Measurements from ENCODE around the gene CCNL2.

CCNL2 gene

DNA sequence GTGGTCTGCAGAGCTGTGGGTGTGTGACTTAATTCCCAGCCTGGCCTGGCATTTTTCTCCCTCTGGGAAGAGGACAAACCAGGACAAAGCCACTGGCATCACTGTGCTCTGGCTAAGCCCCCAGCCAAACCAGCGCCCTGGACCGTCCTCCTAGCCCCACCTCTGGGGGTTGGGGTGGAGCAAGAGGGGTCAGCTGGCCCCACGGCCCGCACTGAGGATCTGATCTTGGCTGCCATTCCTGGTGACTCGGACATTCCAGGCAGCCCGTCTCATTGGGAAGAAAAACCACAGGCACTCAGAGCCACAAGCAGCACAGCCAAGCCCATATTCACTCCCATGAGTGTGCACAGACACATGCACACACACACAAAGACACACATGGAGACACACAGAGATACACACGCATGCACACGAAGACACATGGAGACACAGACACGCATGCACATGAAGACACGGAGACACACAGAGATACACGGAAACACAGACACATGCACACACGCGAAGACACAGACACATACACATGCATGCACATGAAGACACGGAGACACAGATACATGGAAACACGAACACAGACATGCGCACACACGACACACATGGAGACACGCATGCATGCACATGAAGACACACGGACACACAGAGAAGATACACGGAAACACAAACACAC, 38.5 kb downstream of the CCNL2 start:
- Histone ChIP-seq H3K4me2 (no peak overlapping the region), H3K27me3 (ENCODE audit: insufficient read depth, low read depth) (peaks cover 8% of the 10 kb centered on the region; the same call in 1 of the 2 replicates), H3K4me3 (IDR thresholded peaks at IDR 0.05; ENCODE audit: insufficient read depth, low read depth, low read length) (no peak overlapping the region), H3K4me1 (ENCODE audit: low read depth, poor library complexity, severe bottlenecking) (peaks cover 14% of the 10 kb centered on the region), H3K27ac (no peak overlapping the region), H3K36me3 (ENCODE audit: insufficient read depth) (no peaks in the 10 kb centered on the region), H3K9ac (no peak overlapping the region), H4K20me1 (ENCODE audit: insufficient read depth) (no peaks in the 10 kb centered on the region), H2AFZ (ENCODE audit: low read depth) (no peak overlapping the region), H3K79me2 (ENCODE audit: insufficient read depth, low read depth) (no peaks in the 10 kb centered on the region)
- TF ChIP-seq, protein P1, sequence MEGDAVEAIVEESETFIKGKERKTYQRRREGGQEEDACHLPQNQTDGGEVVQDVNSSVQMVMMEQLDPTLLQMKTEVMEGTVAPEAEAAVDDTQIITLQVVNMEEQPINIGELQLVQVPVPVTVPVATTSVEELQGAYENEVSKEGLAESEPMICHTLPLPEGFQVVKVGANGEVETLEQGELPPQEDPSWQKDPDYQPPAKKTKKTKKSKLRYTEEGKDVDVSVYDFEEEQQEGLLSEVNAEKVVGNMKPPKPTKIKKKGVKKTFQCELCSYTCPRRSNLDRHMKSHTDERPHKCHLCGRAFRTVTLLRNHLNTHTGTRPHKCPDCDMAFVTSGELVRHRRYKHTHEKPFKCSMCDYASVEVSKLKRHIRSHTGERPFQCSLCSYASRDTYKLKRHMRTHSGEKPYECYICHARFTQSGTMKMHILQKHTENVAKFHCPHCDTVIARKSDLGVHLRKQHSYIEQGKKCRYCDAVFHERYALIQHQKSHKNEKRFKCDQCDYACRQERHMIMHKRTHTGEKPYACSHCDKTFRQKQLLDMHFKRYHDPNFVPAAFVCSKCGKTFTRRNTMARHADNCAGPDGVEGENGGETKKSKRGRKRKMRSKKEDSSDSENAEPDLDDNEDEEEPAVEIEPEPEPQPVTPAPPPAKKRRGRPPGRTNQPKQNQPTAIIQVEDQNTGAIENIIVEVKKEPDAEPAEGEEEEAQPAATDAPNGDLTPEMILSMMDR (conservative IDR thresholded peaks at IDR 0.05; ENCODE audit: low read depth, low read length), result no peak

DNA sequence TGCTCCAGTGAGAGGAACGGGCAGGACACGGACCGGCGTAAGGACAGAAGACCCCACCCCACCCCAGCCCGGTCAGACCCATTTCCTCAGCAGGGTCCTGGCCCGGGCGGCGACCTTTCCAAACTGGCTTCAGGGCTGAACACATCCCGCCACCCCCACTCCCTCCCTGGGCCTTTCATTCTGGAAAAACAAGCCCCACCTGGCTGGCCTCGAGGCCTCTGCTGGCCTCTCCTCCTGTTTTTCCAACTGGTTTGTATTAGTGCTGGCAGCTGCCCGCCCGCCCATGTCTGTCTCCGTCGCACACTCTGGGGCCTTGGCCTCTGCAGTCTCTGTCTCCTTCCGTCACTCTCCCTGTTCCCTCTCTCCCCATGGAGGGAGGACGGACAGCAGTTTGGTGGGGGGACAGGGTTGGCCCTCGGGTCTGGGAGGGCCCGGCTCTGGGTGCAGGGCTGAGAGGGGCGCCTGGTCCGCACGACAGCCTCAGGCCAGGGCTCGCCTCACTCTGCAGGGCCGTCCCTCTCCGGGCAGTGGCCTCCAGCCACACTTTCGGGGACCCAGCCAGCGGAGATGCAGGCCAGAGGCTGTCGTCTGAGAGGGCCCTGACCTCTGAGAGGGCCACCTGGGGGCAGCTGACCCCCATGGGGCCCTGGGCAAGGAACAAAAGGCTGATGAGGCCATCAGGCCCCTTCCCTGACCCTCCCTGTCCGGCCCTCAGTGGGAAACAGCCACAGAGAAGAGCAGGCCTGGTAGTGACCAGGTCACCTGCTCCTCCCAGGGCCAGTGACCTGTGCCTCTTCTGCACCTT, 39.3 kb downstream of the CCNL2 start:
- H3K4me2 ChIP-seq, result peak overlapping the region; percentile 9; the same call in 1 of the 2 replicates
- H3K4me3 ChIP-seq (IDR thresholded peaks at IDR 0.05; ENCODE audit: insufficient read depth, low read depth, low read length), result no peak overlapping the region
- no peaks in the 10 kb centered on the region for H3K79me2 ChIP-seq (ENCODE audit: insufficient read depth, low read depth)
- no peak overlapping the region for H3K27ac ChIP-seq
- H2AFZ ChIP-seq (ENCODE audit: low read depth), result no peak overlapping the region
- H4K20me1 ChIP-seq (ENCODE audit: insufficient read depth), result no peaks in the 10 kb centered on the region
- no peak overlapping the region for H3K9ac ChIP-seq
- peaks cover 8% of the 10 kb centered on the region; the same call in 1 of the 2 replicates for H3K27me3 ChIP-seq (ENCODE audit: insufficient read depth, low read depth)
- H3K36me3 ChIP-seq (ENCODE audit: insufficient read depth), result no peaks in the 10 kb centered on the region
- peaks cover 14% of the 10 kb centered on the region for H3K4me1 ChIP-seq (ENCODE audit: low read depth, poor library complexity, severe bottlenecking)
- TF ChIP-seq, protein P1 (conservative IDR thresholded peaks at IDR 0.05; ENCODE audit: low read depth, low read length), result no peak

DNA sequence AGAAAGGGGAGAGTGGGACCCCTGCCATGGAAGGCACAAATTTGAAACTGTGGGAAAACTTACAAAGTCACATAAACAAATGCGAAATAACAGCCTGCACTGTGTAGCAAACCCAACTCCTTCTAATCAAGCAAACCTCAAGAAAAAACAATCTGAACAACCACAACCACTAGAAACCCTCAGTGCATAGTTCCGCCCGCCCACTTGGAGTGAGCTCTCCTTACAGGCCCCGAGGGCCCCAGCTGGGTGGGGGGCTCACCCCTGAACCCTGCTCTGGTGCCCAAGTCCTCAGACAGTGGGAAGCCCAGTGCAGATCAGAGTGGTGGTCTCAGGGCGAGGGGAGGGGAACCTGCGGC, 39.8 kb downstream of the CCNL2 start:
- TF ChIP-seq, protein P1 (conservative IDR thresholded peaks at IDR 0.05; ENCODE audit: low read depth, low read length), result no peak
- Histone ChIP-seq H3K79me2 (ENCODE audit: insufficient read depth, low read depth) (no peaks in the 10 kb centered on the region), H3K9ac (no peak overlapping the region)

DNA sequence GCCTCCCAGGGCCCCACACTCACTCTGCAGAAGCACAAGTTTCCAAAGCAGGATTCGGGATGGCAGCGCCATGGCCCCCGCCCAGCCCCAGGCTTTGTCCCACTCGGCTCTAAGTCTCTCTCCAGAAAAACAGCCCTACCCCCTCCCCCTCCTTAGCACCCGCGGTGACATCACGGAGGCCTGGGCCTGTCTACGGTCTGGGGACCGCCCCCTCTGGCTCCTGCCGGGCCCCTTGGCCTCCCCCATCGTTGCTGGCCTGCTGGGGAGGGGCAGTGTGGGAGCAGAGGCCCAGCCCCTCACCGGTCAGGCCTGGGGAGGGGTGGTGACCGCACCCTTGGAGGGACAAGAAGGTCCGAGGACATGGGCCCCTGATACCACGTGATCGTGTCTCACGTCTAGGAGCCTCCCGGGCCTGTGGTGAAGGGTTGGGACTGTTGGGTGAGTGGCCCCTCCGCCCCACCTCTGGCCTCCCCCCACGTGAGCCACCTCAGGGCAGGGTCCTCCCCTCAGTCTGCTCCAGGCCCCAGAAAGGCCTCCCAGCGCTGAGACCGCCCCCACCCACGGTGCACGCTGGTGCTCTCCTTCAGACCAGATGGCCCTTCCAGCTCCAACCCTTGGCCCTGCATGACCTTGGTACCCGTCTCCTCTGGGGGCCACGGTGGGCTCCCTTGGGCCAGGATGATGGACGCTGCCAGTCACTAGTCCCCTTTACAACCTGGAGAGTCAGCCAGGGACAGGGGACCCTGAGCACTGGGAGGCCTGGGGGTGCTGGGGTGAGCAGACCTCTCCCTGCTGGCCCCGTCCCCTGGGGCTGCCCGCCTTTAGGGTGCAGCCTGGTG, 40.5 kb downstream of the CCNL2 start, which contains the start of gene MXRA8:
Gene MXRA8, minus strand, starts transcription at position 123 of the 839 bp plus-strand sequence. Its CDS starts 51 bp downstream, at position 72.
- Histone ChIP-seq H3K27me3 (ENCODE audit: insufficient read depth, low read depth) (peaks cover 8% of the 10 kb centered on the region; the same call in 1 of the 2 replicates), H4K20me1 (ENCODE audit: insufficient read depth) (no peaks in the 10 kb centered on the region), H2AFZ (ENCODE audit: low read depth) (no peak within 1 kb of the TSS), H3K36me3 (ENCODE audit: insufficient read depth) (no peaks in the 10 kb centered on the region), H3K79me2 (ENCODE audit: insufficient read depth, low read depth) (no peaks in the 10 kb centered on the region), H3K4me3 (IDR thresholded peaks at IDR 0.05; ENCODE audit: insufficient read depth, low read depth, low read length) (no peak within 1 kb of the TSS), H3K4me1 (ENCODE audit: low read depth, poor library complexity, severe bottlenecking) (peaks cover 14% of the 10 kb centered on the region), H3K4me2 (peak within 1 kb of the TSS; percentile 9; the same call in 1 of the 2 replicates), H3K9ac (no peak within 1 kb of the TSS), H3K27ac (no peak within 1 kb of the TSS)
- TF ChIP-seq, protein P1 (conservative IDR thresholded peaks at IDR 0.05; ENCODE audit: low read depth, low read length), result no peak

More for the DNA sequence above, 39.8 kb downstream of the CCNL2 start:
- no peaks in the 10 kb centered on the region for H3K36me3 ChIP-seq (ENCODE audit: insufficient read depth)
- no peak overlapping the region for H3K27ac ChIP-seq
- no peaks in the 10 kb centered on the region for H4K20me1 ChIP-seq (ENCODE audit: insufficient read depth)
- H3K27me3 ChIP-seq (ENCODE audit: insufficient read depth, low read depth), result peaks cover 8% of the 10 kb centered on the region; the same call in 1 of the 2 replicates
- H2AFZ ChIP-seq (ENCODE audit: low read depth), result no peak overlapping the region
- peaks cover 14% of the 10 kb centered on the region for H3K4me1 ChIP-seq (ENCODE audit: low read depth, poor library complexity, severe bottlenecking)
- no peak overlapping the region for H3K4me3 ChIP-seq (IDR thresholded peaks at IDR 0.05; ENCODE audit: insufficient read depth, low read depth, low read length)
- H3K4me2 ChIP-seq, result peak overlapping the region; percentile 9; the same call in 1 of the 2 replicates

All from KMS-11 (cell line).